NCI-H1417 (cell line): ENCODE data around the gene IL22RA1.

ENCODE experiments used
- DNase-seq, 3 experiments: peaks; one replicate each; lab custom pipeline; 2025; lab: John Stamatoyannopoulos, UW

Gene IL22RA1

DNA sequence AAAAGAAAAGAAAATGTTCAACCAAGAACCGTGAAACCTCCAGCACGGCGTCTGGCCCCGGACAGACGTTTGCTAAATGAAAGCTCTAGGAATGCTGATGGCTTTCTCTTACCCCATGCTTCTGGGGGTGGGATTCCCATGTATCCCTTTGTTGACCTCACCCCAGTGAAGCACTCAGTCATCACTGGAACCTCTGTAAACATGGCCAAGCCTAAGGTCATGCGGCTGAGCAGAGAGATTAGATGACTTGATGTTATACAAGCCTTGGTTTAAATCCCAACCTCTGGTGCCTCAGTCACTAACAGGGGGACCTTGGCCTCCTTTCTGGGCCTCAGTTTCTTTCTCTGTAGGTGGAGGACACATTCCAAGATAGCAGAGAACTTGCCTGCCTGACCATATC is 28.2 kb downstream of the IL22RA1 start:
- no peak for DNase-seq

DNA sequence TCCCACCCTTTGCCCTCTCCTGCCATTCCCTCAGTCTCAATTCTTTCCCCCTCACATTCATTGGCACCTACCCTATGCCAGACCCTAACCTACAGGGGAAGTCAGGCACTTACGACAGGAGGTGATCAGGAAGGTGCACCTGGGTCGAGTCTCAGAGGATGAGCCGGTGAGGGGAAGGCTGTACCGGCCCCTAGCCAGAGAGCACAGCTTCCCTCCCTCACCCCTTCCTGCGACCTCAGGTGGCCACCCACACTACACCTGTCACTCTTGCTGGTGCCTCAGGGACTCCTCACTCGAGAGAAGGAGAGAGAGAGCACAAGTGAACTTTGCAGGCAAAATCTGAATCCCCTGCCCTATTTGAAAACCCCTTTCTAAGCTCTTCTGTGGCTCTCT is 29.3 kb downstream of the IL22RA1 start:
- no peak for DNase-seq

DNA sequence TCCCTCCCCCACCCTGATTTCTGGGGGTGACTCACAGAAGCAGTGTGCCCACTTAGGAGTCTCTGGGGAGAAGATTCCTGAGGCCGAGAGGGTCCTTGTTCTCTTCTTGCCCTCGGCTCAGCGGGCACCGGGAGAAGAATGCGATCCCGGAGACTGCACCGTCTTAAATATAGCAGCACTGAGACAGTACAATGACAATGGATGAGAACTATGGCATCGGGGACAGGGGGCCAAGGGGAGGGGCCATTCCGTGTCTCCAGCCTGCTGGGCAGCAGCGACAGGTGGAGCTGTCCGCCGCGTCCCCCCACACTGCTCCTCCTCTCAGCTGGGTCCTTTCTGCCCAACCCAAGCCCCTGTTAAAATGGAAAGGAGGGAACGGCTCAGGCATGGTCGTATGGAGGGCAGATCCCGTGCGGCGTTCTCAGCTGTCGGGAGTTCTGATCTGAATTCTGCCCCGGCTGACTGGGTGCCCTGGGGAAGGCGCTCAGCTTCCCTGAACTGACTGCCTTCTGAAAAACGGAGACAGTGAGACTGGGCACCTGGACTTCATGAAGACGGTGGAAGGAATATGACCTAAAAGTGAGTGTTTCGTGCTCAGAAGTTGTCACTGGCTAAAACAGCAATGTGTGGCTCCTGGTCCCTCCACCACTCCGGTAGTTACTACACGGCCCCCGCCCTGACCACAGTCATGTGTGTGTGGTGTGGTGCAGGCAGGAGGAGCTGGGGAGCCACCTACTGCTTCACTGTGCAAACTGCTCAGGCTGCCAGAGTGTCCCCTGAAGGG is 30.8 kb downstream of the IL22RA1 start, which contains the start of gene MYOM3:
MYOM3 (minus strand) TSS at position 140 of the 784 bp plus-strand sequence. CDS start 3,499 bp downstream, outside the sequence.
- DNase-seq, result peak; percentile 48 to 79 (median 52)

DNA sequence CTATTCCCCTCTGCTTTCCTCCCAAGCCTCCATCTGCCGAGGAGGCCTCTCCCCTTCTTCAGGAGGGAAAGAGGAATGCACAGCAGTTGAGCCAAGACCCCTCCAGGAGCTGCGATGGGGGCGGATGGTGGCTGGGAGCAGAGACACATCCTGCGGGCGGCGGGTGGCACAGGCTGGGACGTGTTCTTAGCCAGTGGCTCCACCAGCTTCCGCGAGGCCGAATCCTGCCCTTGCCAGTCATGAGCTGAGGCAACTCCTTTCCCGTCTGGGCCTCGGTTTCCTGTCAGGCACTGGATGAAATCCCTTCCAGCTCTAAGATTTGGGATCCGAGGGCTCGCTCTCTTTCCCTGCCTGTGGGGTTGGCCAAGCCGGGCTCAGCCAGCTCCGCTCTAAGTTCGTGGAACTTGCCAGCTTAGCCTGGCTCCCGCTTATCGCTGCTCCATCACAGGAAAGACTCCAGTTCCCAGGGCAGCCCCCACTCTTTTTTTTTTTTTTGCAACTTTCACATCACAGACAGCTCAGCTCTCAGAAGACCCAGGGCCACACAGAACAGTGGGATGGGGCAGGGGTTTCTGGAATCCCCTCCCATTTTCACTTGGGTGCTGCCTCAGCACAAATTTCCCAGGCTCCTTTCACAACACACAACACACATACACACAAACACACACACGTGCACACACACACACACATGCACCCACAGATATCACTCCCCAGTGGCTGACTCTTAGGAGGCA is 31.5 kb downstream of the IL22RA1 start:
- DNase-seq, result no peak

DNA sequence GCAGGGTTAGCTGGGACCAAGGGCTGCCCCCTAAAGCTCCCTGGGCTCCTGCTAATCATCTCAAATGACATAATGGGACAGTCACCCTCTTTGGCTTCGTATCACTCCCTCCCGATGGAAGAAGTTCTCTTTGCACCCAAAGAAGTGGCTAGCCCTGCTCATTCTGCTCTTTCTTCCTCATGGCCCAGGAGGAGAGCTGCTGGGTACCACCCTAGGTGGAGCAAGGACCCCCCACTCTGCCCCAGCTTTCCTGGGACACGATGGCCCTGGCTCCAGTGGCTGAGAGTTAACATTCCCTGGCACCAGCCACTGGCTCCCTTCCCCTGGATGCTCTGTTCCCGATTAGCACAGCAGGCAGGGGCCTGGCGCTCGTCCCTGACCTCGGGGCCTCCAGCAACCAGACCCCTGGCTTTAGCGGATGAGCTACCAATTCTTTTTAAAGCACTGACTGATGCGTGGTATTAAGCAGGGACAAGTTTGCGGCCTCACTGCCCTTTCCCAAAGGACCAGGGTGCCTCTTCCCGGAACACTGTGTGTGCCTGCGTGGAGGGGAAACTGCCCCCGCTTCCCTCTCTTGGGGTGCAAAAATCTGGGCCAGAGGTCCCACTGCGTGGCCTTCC is 32.2 kb downstream of the IL22RA1 start:
- DNase-seq, result no peak

DNA sequence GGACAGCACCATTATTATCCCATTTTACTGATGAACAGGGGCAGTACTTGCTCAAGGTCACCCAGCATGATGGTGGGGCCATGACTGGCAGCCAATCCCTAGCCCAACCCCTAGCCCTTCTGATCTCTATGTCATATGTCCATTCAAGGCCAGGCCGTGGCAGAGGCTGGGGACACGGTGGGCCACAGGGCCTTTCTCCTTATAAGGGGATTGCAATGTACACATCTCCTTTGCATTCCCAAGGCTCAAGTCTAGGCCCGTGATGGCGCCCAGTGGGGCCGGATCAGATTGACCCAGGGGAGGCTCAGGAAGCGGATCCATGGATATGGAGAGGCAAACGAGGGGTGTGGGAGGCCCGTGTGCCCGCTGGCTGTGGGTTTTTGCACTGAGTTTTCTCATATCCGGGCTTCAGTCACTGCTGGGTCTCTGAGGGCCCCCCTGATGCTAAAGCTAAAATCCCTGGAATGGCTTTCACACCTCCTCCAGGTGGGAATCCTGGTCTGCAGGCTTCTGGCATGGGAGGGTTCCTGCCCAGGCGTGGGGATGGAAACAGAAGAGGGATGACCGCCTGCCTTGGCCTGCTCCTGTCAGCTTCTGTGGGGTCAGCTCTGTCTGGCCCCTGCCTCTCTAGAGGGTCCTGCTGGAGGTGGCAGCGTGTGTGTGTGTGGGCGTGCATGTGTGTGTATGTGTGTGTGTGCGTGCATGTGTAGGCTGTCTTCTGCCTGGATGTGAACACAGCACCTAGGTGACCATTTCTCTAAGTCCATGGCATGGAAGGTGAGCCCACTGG is 33.1 kb downstream of the IL22RA1 start:
- DNase-seq, result no peak

DNA sequence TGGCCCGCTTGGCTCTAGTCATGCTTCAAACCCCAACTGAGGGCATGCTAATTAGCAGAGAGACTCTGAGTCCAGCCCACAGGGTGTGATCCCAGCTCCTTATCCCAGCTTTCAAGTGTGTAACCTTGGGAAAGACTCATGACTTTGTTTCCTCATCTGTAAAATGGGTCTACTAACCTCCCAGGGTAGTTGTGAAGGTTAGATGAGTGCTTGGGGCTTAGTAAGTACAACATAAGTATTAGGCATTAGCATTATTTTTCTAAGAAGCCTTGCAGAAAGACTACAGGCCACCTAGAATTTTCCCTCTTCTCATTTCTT is 33.8 kb downstream of the IL22RA1 start:
- no peak for DNase-seq

DNA sequence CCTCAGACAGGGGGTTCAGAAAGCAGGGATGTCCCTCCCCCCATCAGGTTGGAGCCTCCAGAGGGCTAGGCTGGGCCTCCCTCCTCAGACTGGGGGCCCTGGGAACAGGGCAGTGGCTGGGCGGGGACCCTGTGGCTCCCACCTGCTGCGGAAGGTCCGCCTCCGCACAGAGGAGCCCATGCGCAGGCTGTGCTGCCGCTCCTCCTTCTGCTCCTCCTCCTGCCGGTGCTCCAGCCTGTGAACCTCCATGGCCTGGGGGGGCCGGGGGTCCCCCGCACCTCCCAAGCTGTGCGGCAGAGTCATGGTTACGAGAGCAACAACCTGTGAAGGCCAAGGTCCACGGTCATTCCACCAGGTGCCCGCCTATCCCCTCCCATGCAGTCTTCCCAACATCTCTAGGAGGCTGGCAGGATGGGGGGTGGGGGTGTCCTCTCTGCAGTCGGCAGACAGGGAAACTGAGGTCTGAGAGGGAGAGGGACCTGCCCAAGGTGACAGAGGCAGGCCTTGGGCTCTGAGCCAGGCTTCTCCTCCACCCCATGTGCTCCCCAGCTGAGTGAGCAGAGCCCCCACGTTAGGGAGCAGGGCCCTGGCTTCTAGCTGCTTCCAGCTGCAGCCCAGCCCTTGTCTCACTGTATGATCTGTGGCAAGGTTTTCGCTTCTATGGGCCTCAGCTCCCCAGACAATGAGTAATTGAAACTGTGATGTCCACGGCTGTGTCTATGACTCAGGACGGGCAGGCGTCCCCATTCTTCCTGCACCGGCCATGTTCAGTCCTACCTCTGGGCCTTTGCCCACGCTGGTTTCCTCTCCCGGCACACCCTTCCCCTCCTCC is 34.4 kb downstream of the IL22RA1 start:
- no peak for DNase-seq

DNA sequence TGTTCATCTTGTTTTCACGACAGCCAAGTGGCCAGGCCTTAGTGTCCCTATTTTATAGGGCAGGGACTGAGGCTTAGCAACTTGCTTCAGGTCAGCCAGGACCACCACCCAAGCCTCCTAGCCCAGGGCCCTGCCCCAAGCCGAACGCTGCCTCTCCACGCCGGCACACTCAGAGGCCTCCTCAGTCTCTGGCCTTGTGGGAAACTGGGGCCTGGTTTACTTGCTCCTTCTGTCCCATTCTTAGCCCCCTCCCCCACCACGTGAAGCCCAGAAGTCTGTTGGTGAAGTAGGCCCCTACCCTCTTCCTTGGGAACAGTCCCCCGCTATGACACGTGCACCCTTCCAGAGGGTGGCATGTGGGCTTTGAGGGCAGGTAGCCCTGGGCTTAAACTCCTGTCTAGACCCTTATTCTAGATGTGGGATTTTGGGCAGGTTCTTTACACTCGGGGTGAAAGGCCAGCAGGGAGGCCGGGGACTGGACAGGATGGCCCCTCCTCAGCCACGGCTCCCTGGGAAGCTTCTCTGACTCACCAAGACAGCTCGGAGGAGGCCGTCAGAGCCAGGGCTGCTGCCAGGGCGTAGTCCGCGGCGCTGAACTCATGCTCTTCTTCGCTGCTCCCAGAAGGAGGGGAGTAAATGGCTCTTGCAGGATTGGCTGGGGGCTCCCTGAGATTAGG is 35.3 kb downstream of the IL22RA1 start:
- no peak for DNase-seq

DNA sequence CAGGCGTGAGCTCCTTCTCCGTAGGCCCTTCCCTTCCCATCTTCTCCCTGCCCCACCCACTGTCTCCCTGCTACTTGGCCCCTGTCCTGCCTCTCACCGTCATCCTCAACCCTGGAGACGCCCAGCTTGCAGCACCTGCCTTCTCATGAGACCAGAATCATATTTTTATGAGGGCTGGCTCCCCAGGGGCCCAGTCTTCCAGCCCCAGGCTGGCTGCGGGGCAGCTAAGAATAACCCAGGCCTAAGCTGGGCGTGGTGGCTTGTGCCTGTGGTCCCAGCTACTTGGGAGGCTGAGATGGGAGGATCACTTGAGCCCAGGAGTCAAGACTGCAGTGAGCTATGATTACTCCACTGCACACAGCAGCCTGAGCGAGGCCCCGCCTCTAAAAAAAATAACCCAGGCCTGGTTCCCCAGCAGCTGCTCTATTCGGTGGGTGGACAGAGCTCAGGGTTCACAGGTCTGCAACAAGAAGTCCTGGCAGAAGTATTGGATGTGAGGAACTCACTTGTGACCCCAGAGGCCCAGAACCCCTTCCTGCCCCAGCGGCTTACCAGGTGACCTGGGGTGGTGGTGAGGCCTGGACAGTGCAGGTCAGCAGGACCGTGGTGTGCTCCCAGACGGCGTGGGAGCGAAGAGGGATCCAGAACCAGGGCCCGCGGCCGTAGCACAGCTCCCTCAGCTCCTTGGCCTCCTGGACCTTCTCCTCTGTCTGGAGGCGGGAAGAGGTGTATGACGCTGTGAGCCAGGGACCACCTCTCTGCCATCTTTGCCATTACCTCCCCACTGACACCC is 37.4 kb downstream of the IL22RA1 start:
- DNase-seq, result peak in 1 of 3 experiments; percentile 32

DNA sequence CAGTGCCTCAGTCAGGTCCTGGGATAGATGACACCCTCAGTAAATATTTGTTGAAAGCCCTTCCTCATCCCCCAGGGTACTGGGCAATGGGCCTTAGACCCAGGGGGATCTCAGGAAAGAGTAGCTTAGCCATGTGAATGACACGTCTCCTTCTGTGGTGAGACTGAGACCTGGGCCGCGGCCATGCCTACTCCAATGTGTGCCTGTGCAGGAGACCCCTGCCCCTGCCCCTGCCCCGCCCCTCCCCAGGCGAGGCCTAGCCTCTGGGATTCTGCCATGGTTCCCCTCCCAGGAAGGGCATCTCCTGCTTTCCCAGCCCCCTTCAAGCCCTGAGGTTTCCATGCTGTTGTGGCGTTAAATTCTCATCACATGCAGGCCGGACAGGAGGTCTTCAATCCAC is 38.1 kb downstream of the IL22RA1 start:
- DNase-seq, result no peak

DNA sequence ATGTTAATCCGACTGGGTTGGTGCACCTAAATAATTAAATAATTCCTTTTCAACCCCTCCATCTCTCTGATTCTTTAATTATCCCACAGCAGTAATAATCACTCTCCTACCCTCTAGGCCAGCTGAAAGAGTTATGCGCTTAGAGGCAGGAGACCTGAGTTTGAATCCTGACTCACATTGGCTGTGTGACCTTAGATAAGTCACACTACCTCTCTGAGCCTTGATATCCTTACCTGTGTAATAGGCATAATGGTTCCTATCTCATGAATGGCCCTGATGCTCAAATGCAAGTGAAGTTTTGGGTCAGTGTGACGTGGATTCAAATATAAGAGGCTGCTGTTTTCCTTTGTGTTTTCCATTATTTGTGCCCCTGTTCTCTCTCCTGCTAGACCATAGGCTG is 39.1 kb downstream of the IL22RA1 start:
- no peak for DNase-seq

DNA sequence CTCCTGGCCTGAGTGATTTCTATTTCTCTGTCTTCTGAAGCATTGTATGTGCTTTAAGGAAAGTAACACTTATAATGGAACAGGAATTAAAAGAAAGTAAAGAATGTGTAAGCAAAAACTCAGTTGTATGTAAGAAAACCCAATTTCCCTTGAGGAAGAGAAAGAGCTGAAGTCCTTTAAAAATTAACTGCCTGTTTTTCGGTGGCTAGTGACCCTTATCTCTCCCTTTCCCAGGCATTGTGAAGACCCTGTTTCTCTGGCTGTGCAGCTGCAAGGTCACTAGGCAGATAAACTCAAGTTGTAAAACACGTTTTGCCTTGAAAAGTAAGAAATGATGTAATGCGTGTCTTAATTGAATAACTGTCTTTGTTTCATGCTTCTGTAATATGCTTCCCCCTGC is 39.5 kb downstream of the IL22RA1 start:
- DNase-seq, result no peak

DNA sequence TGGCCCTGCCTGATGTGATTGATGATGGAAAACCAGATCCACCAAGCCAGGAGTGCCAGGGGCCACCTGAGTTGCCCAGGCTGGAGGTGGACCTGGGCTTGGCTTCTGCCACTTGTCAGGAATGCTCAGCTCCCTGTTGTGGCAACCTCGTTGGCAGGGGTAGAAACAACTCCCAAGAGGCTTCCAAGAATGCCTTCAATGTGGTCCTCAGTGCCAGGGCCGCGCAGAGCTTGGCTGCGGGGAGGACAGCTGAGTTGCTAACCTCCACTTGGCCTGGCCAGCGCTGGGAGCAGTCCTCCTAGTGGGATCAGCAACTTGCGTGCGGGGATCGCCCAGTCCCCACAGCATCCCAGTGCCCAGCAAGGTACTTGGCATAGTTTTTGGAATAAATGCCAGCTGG is 40.0 kb downstream of the IL22RA1 start:
- DNase-seq, result no peak

DNA sequence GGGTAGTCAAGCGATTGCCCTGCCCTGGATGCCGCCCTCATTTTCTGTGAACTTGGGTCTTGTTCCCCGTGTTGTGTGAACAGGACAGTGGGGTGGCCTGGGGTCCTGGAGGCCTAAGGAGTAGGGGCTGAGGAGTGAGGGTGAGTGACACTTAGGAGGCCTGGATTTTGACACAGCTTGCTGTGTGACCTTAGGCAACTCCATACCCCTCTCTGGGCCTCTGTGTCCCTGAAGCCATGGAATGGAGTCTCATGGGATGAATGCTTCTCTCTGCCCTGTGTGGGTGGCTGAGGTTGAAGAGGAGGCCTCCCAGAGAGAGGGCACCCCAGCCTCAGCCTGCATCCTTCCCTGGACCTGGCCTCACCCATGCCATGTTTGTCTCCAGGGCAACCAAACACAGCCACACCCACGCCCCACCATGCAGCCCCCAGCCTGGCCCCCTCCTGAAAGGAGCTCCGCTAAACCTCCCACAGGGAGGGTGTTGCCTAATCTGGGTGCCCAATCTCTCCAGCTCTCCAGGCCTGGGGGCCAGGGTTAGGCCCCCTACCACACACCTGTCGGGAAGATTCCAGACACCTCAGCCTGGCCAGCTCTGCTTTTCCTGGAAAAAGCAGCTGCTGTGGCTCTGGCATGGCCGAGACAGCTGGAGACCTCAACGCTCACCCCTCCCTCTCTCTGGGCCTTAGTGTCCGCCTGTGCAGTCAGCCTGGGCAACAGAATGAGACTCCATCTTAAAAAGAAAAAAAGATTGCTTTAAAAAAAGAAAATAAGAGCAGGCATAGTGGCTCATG is 40.9 kb downstream of the IL22RA1 start:
- DNase-seq, result peak in 1 of 3 experiments; percentile 20

DNA sequence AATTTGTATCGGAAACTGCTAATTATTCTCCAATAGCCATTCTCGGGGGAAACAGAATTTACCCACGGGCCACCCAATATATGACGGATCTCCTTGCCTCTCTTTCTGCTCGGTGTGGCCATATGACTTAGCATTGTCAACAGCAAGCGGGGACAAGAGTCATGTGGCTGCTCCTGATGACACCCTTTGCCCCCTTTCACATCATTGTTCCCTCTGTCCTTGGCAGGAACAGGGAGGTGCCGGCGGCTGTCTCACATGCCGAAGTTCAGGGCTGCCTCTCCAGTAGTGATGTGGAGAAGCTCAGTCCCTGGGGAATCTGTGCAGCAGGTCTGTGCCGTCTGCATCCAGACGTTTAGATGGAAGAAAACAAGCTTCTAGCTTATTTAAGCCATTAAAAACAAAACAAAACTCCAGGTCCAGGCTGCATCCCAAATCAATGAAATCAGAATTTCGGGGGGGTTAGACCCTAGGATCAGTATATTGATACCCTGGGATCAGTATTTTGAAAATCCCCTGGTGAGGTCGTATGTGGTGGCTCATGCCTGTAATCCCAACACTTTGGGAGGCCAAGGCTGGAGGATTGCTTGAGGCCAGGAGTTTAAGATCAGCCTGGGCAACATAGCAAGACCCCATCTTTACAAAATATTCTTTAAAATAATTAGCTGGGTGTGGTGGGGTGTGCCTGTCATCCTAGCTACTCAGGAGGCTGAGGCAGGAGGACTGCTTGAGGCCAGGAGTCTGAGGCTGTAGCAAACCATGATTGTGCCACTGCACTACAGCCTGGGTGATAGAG is 41.8 kb downstream of the IL22RA1 start:
- DNase-seq, result peak in 1 of 3 experiments; percentile 14

DNA sequence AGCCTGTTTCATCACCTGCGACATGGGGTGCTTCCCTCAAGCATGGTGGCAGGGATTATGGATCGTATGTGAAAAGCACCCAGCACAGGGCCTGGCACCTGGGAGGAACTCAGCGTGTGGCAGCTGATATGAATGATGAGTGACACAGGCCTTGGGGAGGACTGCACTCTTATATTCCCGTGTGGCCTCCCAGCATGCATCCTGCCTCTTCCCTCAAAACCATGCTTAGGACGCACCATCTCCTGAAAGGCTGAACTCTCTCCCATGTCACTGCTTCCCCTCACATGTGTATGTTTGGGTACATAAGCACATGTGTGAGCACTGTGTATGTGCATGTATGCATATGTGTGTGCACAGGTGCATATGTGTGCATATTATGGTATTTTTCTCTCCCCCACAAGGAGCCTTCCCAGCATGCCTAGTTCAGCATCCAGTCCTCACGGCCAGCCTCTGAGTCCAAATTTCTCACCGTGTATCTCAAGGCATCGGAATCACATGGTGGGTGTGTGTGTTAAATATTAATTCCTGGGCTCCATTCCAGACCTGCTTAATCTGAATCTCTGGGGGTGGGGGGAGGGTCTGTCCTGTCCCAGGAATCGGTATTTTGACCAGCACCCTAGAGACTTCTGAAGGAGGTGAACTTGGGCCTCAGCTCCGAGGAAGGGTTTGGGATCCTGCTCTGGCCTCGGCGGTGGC is 43.8 kb downstream of the IL22RA1 start:
- no peak for DNase-seq

DNA sequence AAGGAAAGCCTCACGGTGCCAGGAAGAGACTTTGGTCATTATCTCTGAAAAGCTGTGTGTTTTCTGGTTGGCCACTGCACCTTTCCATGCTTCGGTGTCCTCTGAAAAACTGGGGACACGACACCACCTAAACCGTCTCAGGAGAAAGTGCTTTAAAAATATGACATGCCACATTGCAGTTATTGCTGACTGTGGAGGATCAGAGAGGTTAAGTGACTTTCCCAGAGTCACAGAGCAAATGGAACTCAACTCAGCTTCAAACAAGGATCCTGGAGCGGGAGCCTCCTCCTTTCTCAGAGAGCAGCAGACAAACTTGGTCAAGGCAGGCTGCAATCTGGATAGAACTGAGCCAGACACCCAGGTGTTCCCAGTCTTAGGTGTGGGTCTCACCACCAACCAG is 44.8 kb downstream of the IL22RA1 start:
- DNase-seq, result no peak
